ENCODE measurements around the gene NHERF2.

NHERF2 gene

GRCh38 chr16:2086812-2087747 lies 60.4 kb downstream of the NHERF2 start:
- no peak overlapping the region for H3K4me3 ChIP-seq (ENCODE audit: low read length)
- H3K79me2 ChIP-seq (ENCODE audit: low read length): no peaks in the 10 kb centered on the region
- H3K4me2 ChIP-seq (ENCODE audit: low read depth, low read length): no peak overlapping the region
- H2AFZ ChIP-seq (ENCODE audit: low read length): no peak overlapping the region
- H3K9ac ChIP-seq (ENCODE audit: low read length): no peak overlapping the region
- no peak overlapping the region for H3K27ac ChIP-seq (ENCODE audit: low read length)
- no peaks in the 10 kb centered on the region for H3K4me1 ChIP-seq (ENCODE audit: low read length)
- H3F3A ChIP-seq (ENCODE audit: insufficient read depth, low read length): no peaks in the 10 kb centered on the region
- no peaks in the 10 kb centered on the region for H3K27me3 ChIP-seq (replicated peaks; ENCODE audit: insufficient read depth, low read length)
- TF ChIP-seq EZH2 (optimal IDR thresholded peaks at IDR 0.05; ENCODE audit: low read depth, low read length) (no peak), EZH2phosphoT487 (IDR thresholded peaks at IDR 0.05; ENCODE audit: low read length) (no peak), CTCF (IDR thresholded peaks at IDR 0.05; ENCODE audit: low read length) (no peak)
- H3K36me3 ChIP-seq (replicated peaks; ENCODE audit: insufficient read depth, low read length): no peaks in the 10 kb centered on the region
- no peaks in the 10 kb centered on the region for H4K20me1 ChIP-seq (ENCODE audit: insufficient read depth, low read length)
- DNase-seq: no peak
- H3K9me2 ChIP-seq (replicated peaks; ENCODE audit: insufficient read depth, low read length): no peaks in the 10 kb centered on the region
- no peaks in the 10 kb centered on the region for H3K9me3 ChIP-seq (replicated peaks; ENCODE audit: insufficient read depth, low read length)

- no peaks in the 10 kb centered on the region for H3F3A ChIP-seq (ENCODE audit: insufficient read depth, low read length)
- no peaks in the 10 kb centered on the region for H4K20me1 ChIP-seq (ENCODE audit: insufficient read depth, low read length)
- H3K27ac ChIP-seq (ENCODE audit: low read length): no peak overlapping the region
- H3K4me2 ChIP-seq (ENCODE audit: low read depth, low read length): no peak overlapping the region
- H3K9me3 ChIP-seq (replicated peaks; ENCODE audit: insufficient read depth, low read length): no peaks in the 10 kb centered on the region
- no peaks in the 10 kb centered on the region for H3K9me2 ChIP-seq (replicated peaks; ENCODE audit: insufficient read depth, low read length)
- H3K79me2 ChIP-seq (ENCODE audit: low read length): no peaks in the 10 kb centered on the region
- H3K27me3 ChIP-seq (replicated peaks; ENCODE audit: insufficient read depth, low read length): no peaks in the 10 kb centered on the region
- H3K4me3 ChIP-seq (ENCODE audit: low read length): no peak overlapping the region
- H3K9ac ChIP-seq (ENCODE audit: low read length): no peak overlapping the region
- H3K4me1 ChIP-seq (ENCODE audit: low read length): no peaks in the 10 kb centered on the region
- H2AFZ ChIP-seq (ENCODE audit: low read length): no peak overlapping the region
- TF ChIP-seq CTCF (IDR thresholded peaks at IDR 0.05; ENCODE audit: low read length): no peak
- TF ChIP-seq EZH2phosphoT487 (IDR thresholded peaks at IDR 0.05; ENCODE audit: low read length): no peak
- TF ChIP-seq EZH2 (optimal IDR thresholded peaks at IDR 0.05; ENCODE audit: low read depth, low read length): no peak
- no peaks in the 10 kb centered on the region for H3K36me3 ChIP-seq (replicated peaks; ENCODE audit: insufficient read depth, low read length)
- no peak for DNase-seq
These were observed 61.3 kb downstream of the NHERF2 start for GRCh38 chr16:2087748-2088631.
